Esophagus muscularis mucosa (tissue), 4 donors: ENCODE data around the gene ABHD16A. TPM values are rescaled to one million over a fixed set of nuclear protein-coding genes. Genes with fewer than 3 reads are reported as not detected.

Source experiments
- DNase-seq: peaks from one replicate; pipeline ENCODE4 v3.0.0-alpha.2; 2017; ENCODE audit errors: extremely low spot score
- H3K27ac ChIP-seq, 4 donors: fragments of 200-600 bp; sonication (generic); replicated peaks in 1 of 4; 1 replicate in 3 of 4; 2 replicates in 1 of 4; pipeline ENCODE4 v1.5.1; 2016 to 2019; ENCODE audit warnings: mild to moderate bottlenecking in 1 of 4
- H3K27me3 ChIP-seq, 4 donors: fragments of 200-600 bp; sonication (generic); one replicate each; pipeline versions ENCODE4 v1.5.1 to v1.6.0; 2016 to 2019
- H3K36me3 ChIP-seq, 4 donors: fragments of 200-600 bp; sonication (generic); one replicate each; pipeline ENCODE4 v1.5.1; 2016 to 2019
- H3K4me1 ChIP-seq, 4 donors: fragments of 200-600 bp; sonication (generic); one replicate each; pipeline ENCODE4 v1.5.1; 2016 to 2019
- H3K4me3 ChIP-seq, 4 donors: fragments of 200-600 bp; sonication (generic); 1 replicate in 2 of 4; 2 replicates in 2 of 4; pipeline ENCODE4 v1.5.1; 2016 to 2019; ENCODE audit warnings: mild to moderate bottlenecking in 4 of 4, moderate library complexity in 1 of 4
- H3K9me3 ChIP-seq, 4 donors: fragments of 200-600 bp; sonication (generic); 1 replicate in 3 of 4; 2 replicates in 1 of 4; pipeline ENCODE4 v1.5.1; 2016 to 2019
- EP300 ChIP-seq: sonication (generic); formaldehyde crosslinking; IDR thresholded peaks from one replicate; pipeline ENCODE4 v1.6.1; 2017; ENCODE audit warnings: antibody characterized with exemption
- POLR2A ChIP-seq: fragments of 450-650 bp; IDR thresholded peaks from one replicate; pipeline ENCODE4 v1.6.1; 2017; ENCODE audit warnings: antibody characterized with exemption, moderate library complexity, mild to moderate bottlenecking, low read depth
- POLR2AphosphoS5 ChIP-seq, 2 donors: sonication (generic); formaldehyde crosslinking; IDR thresholded peaks; one replicate each; pipeline ENCODE4 v1.6.1; 2017; ENCODE audit warnings: antibody characterized with exemption in 2 of 2
- WGBS: methylation state at CpG from one replicate; pipeline ENCODE4 v1.1.5; 2018; 5-methylcytosine and 5-hydroxymethylcytosine counted together
- intact Hi-C: fragments of 100-400 bp; cut with DNase I; formaldehyde crosslinking; loops from one replicate; pipeline ENCODE4 v1.15.1; 2023
- total RNA-seq, 4 donors: library from RNA; depleted of rRNA; stranded (reverse); fragments of >200 nt; gene quantifications; one replicate each; pipeline versions ENCODE4 v1.1.0 to v1.2.1, GENCODE V29; 2016
- TF ChIP-seq, protein P1 (sequence below), 3 experiments: fragments of 200-600 bp in 2 of 3; fragments of 450-650 bp in 1 of 3; sonication (generic) in 2 of 3; IDR thresholded peaks; one replicate each; pipeline ENCODE4 v1.5.1; 2017 to 2019; ENCODE audit warnings: antibody characterized with exemption in 3 of 3, mild to moderate bottlenecking in 2 of 3, moderate library complexity in 1 of 3

ABHD16A gene
- total RNA-seq, 4 donors from 2014 or later = 44.9 to 57.9 (median 52.8) TPM

GRCh38 chr6:31659649-31660380 is 43.3 kb downstream of the ABHD16A start:
- intact Hi-C loops = no loop called here
- Histone ChIP-seq H3K27me3 (no peaks in the 10 kb centered on the region), H3K4me3 (peak overlapping the region; percentile 68 to 91 (median 70)), H3K27ac (peak overlapping the region; percentile 84 to 99 (median 89)), H3K9me3 (no peaks in the 10 kb centered on the region), H3K4me1 (peaks cover 60 to 83% (median 66%) of the 10 kb centered on the region in 4 donors), H3K36me3 (peaks cover 0 to 48% (median 38%) of the 10 kb centered on the region in 4 donors)
- TF ChIP-seq EP300 = no peak
- TF ChIP-seq, protein P1, sequence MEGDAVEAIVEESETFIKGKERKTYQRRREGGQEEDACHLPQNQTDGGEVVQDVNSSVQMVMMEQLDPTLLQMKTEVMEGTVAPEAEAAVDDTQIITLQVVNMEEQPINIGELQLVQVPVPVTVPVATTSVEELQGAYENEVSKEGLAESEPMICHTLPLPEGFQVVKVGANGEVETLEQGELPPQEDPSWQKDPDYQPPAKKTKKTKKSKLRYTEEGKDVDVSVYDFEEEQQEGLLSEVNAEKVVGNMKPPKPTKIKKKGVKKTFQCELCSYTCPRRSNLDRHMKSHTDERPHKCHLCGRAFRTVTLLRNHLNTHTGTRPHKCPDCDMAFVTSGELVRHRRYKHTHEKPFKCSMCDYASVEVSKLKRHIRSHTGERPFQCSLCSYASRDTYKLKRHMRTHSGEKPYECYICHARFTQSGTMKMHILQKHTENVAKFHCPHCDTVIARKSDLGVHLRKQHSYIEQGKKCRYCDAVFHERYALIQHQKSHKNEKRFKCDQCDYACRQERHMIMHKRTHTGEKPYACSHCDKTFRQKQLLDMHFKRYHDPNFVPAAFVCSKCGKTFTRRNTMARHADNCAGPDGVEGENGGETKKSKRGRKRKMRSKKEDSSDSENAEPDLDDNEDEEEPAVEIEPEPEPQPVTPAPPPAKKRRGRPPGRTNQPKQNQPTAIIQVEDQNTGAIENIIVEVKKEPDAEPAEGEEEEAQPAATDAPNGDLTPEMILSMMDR (IDR thresholded peaks at IDR 0.05) = no peak
- no peak for TF ChIP-seq POLR2A
- DNase-seq = no peak
- WGBS = 45% methylated on average over 4 of the region's 13 CpGs

- H3K4me1 ChIP-seq = peaks cover 56 to 78% (median 64%) of the 10 kb centered on the region in 4 donors
- no peak for DNase-seq
- H3K27me3 ChIP-seq = no peaks in the 10 kb centered on the region
- peaks cover 0 to 48% (median 38%) of the 10 kb centered on the region in 4 donors for H3K36me3 ChIP-seq
- H3K9me3 ChIP-seq = no peaks in the 10 kb centered on the region
- intact Hi-C loops = no loop called here
- peak overlapping the region; percentile 68 to 91 (median 70) for H3K4me3 ChIP-seq
- 82% methylated on average over 12 of the region's 13 CpGs for WGBS
- peak overlapping the region; percentile 84 to 99 (median 89) for H3K27ac ChIP-seq
- TF ChIP-seq, protein P1 (IDR thresholded peaks at IDR 0.05) = no peak
- TF ChIP-seq POLR2A = no peak
- no peak for TF ChIP-seq EP300
- TF ChIP-seq POLR2AphosphoS5 (IDR thresholded peaks at IDR 0.05) = no peak
Measured at GRCh38 chr6:31658983-31659648, 44.0 kb downstream of the ABHD16A start.

GRCh38 chr6:31658158-31658688 is 44.9 kb downstream of the ABHD16A start:
- no peak for DNase-seq
- Histone ChIP-seq H3K27ac (peak overlapping the region in 1 of 4 donors; percentile 20), H3K4me1 (peaks cover 53 to 78% (median 62%) of the 10 kb centered on the region in 4 donors), H3K4me3 (no peak overlapping the region), H3K27me3 (no peaks in the 10 kb centered on the region), H3K9me3 (no peaks in the 10 kb centered on the region), H3K36me3 (peaks cover 0 to 47% (median 36%) of the 10 kb centered on the region in 4 donors)
- no peak for TF ChIP-seq POLR2AphosphoS5 (IDR thresholded peaks at IDR 0.05)
- 73% methylated on average over 4 of the region's 4 CpGs for WGBS
- intact Hi-C loops = no loop called here

DNA sequence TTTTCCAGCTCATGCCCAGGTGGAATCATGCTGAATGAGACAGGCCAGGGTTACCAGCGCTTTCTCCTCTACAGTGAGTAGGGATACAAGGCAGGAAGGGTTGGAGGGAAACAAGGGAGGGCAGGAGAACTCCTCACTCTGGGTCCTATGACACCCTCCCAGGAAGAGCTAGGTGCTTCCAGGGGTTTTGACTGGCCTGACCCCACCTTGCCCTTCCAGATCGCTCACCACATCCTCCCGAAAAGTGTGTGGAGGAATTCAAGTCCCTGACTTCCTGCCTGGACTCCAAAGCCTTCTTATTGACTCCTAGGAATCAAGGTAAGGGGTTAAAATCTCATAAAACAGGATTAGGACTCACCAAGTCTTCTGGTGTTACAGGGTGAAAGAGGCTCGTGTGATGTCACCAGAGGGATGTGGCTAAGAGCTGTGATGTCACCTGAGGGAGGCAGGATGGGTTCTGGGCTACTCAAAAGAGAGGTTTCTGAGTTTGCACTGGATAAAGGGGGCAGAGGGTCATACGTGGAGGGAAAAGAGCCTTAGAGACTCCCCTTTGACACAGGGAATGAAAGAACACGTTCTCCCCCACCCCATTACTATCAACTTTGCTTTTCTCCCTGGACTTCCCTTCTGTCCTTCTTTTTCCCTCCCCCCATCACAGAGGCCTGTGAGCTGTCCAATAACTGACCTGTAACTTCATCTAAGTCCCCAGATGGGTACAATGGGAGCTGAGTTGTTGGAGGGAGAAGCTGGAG is 45.5 kb downstream of the ABHD16A start:
- Histone ChIP-seq H3K4me3 (no peak overlapping the region), H3K36me3 (peaks cover 0 to 45% (median 34%) of the 10 kb centered on the region in 4 donors), H3K27me3 (no peaks in the 10 kb centered on the region), H3K27ac (peak overlapping the region in 2 of 4 donors; percentile 17 to 20), H3K9me3 (no peaks in the 10 kb centered on the region), H3K4me1 (peaks cover 48 to 73% (median 58%) of the 10 kb centered on the region in 4 donors)
- 69% methylated on average over 6 of the region's 6 CpGs for WGBS
- intact Hi-C loops = no loop called here
- DNase-seq = no peak
- TF ChIP-seq POLR2A (no peak), EP300 (no peak), POLR2AphosphoS5 (IDR thresholded peaks at IDR 0.05) (no peak)
- TF ChIP-seq, protein P1 (IDR thresholded peaks at IDR 0.05) = no peak
